Stimulated activated CD4-positive, alpha-beta T cell treated with anti-CD3 and anti-CD28 coated beads, TNF-alpha, amount 100 ng/mL, for 48 hours (primary cell): ENCODE results near the gene KIR2DL1.
"Not testable (repeated sequence)": the region's sequence is repeated elsewhere in the genome, so short reads cannot be mapped to it uniquely, and the experiment has no call there.

Source experiments
- DNase-seq, 3 donors: peaks; one replicate each; pipeline ENCODE4 v3.0.0-alpha.2; 2020; ENCODE audit warnings: low read depth in 3 of 3

The KIR2DL1 gene

DNA sequence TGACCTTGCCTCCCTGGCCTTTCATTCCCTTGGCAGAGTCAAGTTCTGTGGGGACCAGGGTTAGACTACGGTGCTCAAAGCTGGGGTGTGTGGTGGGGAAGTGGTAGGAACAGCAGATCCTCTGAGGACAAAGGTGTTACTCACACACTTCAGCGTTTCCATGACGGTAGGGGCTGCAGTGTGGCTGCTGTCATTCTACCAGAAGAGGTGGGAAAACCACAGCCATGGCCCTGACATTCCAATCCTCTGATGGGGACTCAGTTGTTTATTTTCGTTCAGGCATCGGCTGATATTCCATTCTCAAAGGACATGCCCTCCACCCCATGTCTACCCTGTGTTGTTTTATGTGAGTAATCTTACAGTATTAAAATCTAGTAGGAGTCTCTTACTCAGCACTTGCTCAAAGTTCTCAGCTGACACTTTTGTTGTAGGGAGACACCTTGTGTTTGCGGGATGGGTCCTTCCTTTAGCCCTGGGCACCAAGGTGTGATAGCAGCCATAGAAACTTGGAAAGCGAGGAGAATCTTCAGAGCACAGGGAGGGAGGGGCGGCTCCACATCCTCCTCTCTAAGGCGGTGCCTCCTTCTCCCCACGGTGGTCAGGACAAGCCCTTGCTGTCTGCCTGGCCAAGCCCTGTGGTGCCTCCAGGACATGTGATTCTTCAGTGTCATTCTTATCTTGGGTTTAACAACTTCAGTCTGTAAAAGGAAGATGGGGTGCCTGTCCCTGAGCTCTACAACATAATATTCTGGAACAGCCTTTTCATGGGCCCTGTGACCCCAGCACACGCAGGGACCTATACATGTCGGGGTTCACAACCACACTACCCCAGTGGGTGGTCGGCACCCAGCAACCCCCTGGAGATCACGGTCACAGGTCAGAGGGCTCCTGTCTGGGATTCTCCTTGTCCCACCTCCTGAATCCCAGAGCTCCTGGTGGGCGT lies 1.7 kb downstream of the KIR2DL1 start:
- DNase-seq, result not testable (repeated sequence)

DNA sequence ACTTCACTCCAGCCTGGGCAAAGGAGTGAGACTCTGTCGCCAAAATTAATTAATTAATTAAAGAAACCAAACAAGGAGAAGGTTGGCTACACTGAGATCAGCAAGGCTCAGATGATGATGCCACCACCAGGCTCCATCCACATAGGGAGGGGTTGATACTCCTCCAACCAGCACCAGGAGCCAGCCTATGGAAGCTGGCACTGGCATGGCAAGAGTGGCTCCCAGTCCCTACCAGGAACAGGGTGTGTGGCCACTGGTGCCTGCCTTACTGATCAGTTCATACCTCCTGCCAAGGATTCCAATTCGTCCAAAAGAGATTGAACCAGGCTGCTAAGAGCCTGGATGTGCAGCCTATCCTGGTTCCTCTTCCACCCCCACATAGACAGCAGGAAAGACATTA lies 3.1 kb downstream of the KIR2DL1 start:
- DNase-seq, result not testable (repeated sequence)

DNA sequence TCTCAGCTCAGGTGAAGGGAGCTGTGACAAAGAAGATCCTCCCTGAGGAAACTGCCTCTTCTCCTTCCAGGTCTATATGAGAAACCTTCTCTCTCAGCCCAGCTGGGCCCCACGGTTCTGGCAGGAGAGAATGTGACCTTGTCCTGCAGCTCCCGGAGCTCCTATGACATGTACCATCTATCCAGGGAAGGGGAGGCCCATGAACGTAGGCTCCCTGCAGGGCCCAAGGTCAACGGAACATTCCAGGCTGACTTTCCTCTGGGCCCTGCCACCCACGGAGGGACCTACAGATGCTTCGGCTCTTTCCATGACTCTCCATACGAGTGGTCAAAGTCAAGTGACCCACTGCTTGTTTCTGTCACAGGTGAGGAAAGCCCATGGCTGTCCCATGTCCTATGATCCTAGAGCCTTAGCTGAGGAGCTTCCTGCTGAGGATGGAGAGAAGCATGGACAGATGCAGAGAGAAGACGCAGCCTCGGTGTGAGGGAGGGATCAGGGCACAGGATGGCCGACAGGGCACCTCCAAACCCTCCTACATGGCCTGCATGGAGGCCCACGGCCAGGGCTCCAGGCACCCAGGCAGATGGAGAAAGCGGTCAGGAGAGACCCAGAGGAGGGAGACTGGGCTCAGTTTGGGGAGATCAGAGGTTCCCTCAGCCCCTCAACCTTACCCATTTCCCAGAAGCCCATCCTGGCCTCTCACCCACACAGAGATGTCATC lies 5.7 kb downstream of the KIR2DL1 start:
- DNase-seq, result not testable (repeated sequence)

DNA sequence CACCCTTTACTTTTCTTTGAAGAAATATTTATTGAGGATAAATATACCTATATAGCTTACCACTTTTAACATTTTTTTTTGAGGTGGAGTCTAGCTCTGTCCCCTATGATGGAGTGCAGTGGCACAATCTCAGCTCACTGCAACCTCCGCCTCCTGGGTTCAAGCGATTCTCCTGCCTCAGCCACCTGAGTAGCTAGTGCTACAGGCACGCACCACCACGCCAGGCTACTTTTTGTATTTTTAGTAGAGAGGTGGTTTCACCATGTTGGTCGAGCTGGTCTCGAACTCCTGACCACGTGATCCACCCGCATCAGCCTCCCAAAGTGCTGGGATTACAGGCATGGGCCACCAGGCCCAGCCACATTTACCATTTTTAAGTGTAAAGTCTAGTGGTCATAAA lies 6.2 kb downstream of the KIR2DL1 start:
- not testable (repeated sequence) for DNase-seq

DNA sequence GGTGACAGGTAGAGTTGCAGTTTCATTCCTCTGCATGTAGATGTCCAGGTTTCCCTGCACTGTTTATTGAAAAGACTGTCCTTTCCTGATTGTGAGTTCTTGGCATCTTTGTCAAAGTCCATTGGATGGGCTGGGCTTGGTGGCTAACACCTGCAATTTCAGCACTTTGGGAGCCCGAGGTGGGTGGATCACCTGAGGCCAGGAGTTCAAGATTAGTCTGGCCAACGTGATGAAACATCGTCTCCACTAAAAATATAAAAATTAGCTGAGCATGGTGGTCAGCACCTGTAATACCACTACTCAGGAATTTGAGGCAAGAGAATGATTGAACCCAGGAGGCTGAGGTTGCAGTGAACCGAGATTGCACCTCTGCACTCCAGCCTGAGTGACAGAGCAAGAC lies 8.3 kb downstream of the KIR2DL1 start:
- not testable (repeated sequence) for DNase-seq

DNA sequence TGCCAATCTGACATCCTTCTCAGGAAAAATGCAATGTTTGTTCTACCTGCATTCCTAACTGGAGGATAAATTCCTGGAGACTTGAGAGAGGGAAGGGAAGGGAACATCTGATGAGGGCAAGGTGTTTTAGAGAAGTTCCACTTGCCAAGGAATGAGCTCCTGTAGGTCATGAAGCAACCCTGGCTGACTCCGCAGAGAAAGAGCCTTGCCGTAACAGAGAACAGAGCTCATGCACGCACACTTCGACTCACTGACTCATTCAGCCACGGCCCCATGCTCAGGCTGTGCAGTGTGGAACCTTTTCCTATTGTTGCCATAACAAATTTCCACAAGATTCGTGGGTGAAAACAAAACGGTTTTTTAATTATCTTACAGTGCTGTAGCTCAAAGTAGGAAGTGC lies 9.3 kb downstream of the KIR2DL1 start:
- not testable (repeated sequence) for DNase-seq

DNA sequence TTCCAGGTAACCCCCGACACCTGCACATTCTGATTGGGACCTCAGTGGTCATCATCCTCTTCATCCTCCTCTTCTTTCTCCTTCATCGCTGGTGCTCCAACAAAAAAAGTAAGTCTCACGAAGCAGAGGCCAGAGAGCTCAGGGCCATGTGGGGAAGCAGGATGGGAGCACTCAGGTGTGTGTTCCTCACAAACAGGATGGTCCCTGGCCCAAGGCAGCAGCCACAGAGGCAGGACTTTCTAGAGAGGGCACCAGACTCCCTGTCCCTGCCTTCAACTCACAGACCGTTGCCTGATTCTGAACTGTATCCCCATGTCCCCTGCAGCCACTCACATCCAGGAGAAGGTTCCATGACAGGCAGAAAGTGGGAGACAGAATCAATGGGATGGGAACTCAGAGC lies 13.3 kb downstream of the KIR2DL1 start:
- not testable (repeated sequence) for DNase-seq

DNA sequence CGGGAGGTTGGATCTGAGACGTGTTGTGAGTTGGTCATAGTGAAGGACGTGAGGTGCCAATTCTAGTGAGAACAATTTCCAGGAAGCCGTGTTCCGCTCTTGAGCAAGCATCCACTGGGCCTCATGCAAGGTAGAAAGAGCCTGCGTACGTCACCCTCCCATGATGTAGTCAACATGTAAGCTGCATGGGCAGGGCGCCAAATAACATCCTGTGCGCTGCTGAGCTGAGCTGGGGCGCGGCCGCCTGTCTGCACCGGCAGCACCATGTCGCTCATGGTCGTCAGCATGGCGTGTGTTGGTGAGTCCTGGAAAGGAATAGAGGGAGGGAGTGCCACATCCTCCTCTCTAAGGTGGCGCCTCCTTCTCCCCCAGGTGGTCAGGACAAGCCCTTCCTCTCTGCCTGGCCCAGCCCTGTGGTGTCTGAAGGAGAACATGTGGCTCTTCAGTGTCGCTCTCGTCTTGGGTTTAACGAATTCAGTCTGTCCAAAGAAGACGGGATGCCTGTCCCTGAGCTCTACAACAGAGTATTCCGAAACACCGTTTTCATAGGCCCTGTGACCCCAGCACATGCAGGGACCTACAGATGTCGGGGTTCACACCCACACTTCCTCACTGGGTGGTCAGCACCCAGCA lies 16.6 kb downstream of the KIR2DL1 start:
- not testable (repeated sequence) for DNase-seq

DNA sequence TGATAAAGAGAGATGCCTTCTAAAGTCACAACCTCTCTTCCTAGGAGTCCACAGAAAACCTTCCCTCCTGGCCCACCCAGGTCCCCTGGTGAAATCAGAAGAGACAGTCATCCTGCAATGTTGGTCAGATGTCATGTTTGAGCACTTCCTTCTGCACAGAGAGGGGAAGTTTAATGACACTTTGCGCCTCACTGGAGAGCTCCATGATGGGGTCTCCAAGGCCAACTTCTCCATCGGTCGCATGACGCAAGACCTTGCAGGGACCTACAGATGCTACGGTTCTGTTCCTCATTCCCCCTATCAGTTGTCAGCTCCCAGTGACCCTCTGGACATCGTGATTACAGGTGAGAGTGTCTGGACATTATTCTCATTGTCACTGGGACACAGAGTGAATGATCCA lies 18.6 kb downstream of the KIR2DL1 start:
- not testable (repeated sequence) for DNase-seq

DNA sequence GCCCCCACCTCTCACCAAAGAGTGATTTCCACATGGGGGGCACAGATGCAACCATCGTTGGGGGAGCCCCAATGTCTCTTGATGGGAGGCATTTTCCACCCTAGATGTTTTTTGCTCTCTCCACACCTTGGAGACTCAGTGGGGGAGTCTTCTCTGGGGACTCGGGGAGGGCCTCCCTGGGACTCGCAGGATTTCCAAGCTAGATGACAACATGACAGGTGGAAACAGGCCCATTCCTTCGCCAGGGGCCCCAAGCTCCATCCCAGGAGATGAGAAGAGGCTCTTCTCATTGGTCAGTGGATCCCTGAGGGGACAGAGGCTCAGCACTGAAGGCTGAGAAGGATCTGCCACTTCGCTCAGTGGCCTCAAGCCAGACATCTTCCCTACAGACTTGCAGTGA lies 21.1 kb downstream of the KIR2DL1 start:
- no peak for DNase-seq

DNA sequence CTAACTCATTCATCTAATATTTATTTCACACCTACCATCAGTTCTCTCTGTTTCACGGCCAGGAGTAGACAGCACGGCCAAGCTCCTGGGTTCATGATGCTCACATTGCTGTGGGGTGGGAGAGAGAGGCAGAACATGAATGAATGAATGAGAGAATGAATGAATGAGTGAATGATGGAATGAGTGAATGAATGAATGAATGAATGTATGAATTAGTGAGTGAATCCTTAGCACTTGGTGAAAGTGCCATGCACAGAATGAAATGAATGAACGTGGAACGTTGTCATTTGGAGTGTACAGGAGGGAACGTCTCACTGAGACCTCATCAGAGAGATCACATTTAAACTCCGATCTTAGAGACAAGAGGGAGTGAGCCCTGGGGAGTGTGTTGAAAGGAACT lies 21.9 kb downstream of the KIR2DL1 start:
- DNase-seq, result no peak

DNA sequence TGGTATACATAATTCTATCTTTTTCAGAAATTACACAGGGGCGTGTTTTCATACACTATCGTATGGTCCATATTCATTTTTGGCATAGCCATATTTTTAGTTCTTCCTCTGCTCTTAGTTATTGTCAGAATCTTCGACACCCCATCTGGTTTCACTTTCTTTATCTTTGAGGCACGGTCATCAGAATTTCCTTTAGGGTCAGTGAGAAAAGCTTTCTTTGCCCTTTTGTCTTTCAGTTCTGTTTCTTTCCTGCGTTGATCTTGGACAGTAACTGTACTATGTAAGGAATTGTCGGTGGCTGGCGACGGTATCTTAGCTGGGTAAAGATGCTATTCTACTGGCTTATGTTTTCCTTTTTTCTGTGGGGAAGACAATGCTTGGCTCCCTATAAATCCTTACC lies 23.2 kb downstream of the KIR2DL1 start:
- DNase-seq, result no peak

DNA sequence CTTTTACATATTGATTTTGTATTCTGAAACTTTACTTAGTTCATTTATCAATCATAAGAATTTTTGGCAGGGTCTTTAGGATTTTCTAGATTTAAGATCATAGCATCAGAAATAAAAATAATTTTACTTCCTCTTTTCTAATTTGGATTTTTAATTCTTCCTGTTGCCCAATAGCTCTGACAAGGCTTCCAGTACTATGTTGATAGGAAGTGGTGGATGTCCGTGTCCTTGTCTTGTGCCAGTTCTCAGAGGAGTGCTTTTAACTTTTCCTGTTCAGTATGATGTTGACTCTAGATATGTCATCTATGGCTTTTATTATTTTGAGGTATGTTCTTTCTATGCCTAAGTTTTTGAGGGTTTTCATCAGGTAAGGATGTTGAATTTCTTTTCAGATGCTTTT lies 26.2 kb downstream of the KIR2DL1 start:
- no peak for DNase-seq

DNA sequence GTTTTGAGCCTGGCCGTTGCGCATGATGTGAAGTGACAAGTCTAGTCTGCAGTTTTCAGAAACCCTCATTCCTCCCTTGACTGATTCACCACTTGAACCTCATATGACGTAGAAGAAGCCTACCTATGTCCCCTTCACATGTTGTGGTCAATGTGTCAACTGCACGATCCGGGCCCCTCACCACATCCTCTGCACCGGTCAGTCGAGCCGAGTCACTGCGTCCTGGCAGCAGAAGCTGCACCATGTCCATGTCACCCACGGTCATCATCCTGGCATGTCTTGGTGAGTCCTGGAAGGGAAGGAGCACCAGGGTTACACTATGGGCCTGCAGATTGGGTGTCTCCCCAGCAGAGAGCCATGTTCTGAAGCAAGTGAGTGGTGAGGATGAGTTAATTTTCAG lies 33.8 kb downstream of the KIR2DL1 start, which contains the start of gene KIR2DL4:
Gene KIR2DL4 (plus strand): TSS at position 201 of the 400 bp plus-strand sequence. CDS start 42 bp downstream, at position 243.
- no peak for DNase-seq

DNA sequence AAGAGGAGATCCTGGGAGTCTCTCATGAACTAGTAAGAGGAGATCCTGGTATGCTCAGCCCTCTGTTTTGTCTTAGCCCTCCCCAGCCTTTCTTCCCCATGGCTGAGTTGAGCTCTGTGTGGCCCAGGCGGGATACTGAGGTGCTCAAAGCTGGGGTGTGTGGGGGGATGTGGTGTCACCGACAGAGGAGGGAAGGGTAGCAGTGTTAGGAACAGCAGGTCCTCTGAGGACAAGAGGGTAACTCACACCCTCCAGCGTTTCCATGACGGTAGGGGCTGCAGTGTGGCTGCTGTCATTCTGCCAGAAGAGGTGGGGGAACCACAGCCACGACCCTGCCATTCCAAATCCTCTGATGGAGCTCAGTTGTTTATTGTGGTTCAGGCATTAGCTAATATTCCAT lies 34.5 kb downstream of the KIR2DL1 start:
- DNase-seq, result no peak

DNA sequence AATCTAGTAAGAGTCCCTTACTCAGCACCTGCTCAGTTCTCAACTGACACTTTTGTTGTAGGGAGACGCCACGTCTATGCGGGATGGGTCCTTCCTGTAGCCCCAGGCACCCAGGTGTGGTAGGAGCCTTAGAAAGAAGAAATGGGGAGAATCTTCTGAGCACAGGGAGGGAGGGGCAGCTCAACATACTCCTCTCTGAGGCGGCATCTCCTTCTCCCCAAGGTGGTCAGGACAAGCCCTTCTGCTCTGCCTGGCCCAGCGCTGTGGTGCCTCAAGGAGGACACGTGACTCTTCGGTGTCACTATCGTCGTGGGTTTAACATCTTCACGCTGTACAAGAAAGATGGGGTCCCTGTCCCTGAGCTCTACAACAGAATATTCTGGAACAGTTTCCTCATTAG lies 35.0 kb downstream of the KIR2DL1 start:
- DNase-seq, result no peak

DNA sequence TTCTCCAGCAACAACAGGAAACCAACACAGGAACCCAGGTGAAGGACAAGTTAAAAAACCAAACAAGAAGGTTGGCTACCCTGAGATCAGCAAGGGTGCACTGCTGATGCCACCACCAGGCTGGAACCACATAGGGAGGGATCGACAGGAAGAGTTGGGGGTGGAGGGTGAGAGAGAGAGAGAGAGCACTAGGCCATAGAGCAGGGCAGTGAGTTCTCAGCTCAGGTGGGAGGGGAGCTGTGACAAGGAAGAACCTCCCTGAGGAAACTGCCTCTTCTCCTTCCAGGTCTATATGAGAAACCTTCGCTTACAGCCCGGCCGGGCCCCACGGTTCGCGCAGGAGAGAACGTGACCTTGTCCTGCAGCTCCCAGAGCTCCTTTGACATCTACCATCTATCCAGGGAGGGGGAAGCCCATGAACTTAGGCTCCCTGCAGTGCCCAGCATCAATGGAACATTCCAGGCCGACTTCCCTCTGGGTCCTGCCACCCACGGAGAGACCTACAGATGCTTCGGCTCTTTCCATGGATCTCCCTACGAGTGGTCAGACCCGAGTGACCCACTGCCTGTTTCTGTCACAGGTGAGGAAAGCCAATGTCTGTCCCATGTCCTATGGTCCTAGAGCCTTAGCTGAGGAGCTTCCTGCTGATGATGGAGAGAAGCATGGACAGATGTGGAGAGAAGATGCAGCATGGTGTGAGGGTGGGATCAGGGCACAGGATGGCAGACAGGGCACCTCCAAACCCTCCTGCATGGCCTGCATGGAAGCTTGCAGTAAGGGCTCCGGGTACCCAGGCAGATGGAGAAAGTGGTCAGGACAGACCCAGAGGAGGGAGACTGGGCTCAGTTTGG lies 36.3 kb downstream of the KIR2DL1 start:
- no peak for DNase-seq

DNA sequence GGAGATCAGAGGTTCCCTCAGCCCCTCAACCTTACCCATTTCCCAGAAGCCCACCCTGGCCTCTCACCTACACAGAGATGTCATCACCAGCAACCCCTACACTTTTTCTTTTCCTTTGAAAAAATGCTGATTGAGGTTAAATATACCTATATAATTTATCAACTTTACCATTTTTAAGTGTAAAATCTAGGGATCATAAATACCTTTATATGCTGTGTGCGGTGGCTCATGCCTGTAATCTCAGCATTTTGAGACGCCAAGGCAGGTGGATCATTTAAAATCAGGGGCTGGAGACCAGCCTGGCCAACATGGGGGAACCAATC lies 36.9 kb downstream of the KIR2DL1 start:
- no peak for DNase-seq

DNA sequence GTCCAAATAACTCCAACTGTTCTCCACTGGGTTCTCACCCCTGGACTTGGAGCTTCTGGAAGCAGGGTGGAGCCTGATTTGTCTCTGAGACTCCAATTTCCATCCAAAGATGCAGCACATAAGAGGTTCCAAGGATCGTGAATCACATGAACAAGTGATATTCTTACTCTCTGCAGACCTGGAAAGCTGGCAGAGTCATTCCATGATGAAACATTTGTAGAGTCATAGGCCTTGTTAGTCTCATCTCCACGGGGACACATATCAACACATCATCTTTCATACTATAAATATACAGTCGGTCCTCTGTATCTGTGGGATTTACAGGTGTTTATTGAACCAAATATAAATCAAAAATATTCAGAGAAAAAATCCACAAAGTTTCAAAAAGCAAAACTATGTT lies 45.0 kb downstream of the KIR2DL1 start:
- DNase-seq, result not testable (repeated sequence)

DNA sequence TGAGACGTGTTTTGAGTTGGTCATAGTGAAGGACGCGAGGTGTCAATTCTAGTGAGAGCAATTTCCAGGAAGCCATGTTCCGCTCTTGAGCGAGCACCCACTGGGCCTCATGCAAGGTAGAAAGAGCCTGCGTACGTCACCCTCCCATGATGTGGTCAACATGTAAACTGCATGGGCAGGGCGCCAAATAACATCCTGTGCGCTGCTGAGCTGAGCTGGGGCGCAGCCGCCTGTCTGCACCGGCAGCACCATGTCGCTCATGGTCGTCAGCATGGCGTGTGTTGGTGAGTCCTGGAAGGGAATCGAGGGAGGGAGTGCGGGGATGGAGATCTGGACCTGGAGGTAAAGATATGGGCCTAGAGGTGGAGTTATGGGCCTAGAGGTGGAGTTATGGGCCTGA lies 46.7 kb downstream of the KIR2DL1 start, which contains the start of gene KIR3DL1:
Gene KIR3DL1 (plus strand): TSS at position 218 of the 400 bp plus-strand sequence.
- not testable (repeated sequence) for DNase-seq
